ACHN (cell line): ENCODE results near the gene EXOSC5.
"Not testable (repeated sequence)": the region's sequence is repeated elsewhere in the genome, so short reads cannot be mapped to it uniquely, and the experiment has no call there.

Experiments used
- DNase-seq: peaks from one replicate; pipeline ENCODE4 v3.0.0-alpha.2; 2015
- in situ Hi-C: cut with HindIII; loops from 2 replicates; pipeline ENCODE4 v1.10.0; 2017; ENCODE audit warnings: low sequenced_read_pairs, low pct_ligation_motif_present, low pct_unique_long_range_greater_than_20kb

The EXOSC5 gene

GRCh38 chr19:41356984-41357739 is 40.0 kb downstream of the EXOSC5 start:
- in situ Hi-C loops: no loop called here
- DNase-seq: no peak

DNA sequence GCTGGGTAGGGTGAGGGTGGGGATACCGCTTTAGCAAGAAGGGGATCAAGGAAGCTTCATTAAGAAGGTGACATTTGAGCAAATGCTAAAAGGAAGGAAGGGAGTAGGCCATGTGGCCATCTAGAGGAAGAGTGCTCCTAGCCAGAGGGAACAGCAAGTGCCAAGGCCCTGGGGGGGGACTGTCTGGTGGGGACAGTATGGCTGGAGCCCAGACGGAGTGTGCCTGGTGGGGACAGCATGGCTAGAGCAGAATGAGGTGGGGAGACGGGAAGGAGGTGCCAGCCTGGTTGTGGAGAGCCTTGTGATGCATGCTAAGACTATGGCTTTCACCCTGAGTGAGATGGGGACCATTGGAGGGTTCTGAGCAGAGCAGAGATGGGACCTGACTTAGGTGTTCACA is 41.4 kb downstream of the EXOSC5 start:
- no peak for DNase-seq
- in situ Hi-C loops: no loop called here

- no peak for DNase-seq
- in situ Hi-C loops: no loop called here
Observed at GRCh38 chr19:41355035-41355434, 42.1 kb downstream of the EXOSC5 start.

GRCh38 chr19:41354343-41354953 is 42.7 kb downstream of the EXOSC5 start:
- in situ Hi-C loops: no loop called here

DNA sequence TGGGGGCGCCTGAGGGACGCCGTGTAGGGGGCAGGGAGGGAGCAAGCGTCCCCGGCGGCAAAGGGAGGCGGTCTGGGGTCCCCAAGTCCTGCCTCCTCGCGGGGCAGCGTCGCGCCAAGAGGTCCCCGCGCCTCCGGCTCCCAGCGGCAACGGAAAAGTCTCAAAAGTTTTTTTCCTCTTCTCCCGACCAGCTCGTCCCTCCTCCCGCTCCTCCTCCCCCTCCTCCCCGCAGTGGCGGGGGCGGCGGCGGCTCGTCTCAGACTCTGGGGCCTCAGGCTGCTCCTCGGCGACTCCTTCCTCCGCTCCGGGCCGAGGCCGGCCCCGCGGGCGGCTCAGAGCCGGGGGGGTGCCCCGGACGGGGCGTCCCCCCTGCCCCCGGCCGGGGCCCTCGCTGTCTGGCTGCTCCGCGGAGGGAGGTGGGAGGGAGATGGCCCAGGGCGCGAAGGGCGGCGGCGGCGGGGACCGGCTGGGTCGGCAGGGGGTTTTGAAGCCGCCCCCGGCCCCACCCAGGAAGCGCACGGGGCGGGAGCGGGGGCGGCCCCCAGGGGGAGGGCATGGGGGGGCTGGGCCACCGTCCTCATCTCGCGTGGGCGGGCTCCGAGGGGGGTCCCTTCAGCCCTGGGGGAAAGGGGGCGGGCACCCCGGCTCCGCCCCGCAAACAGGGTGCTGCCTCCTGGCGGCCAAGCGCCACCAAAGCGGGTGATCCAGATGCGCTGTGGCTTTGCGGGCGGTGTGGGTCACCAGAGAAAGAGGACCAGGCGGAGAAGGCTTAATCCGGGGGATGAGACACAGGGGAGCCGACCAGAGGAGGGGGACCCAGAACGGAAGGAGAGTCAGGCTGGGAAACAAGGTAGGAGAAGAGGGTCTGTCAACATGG is 43.5 kb downstream of the EXOSC5 start, which contains the start of gene TGFB1:
TSS of gene TGFB1 (minus strand) at position 457 of the 877 bp plus-strand sequence. CDS start 878 bp downstream, outside the sequence.
- peak; percentile 85 for DNase-seq
- in situ Hi-C loops: no loop called here

More at GRCh38 chr19:41354343-41354953, 42.7 kb downstream of the EXOSC5 start:
- DNase-seq: no peak

GRCh38 chr19:41352609-41353465 is 44.3 kb downstream of the EXOSC5 start:
- in situ Hi-C loops: no loop called here
- peak; percentile 71 for DNase-seq

DNA sequence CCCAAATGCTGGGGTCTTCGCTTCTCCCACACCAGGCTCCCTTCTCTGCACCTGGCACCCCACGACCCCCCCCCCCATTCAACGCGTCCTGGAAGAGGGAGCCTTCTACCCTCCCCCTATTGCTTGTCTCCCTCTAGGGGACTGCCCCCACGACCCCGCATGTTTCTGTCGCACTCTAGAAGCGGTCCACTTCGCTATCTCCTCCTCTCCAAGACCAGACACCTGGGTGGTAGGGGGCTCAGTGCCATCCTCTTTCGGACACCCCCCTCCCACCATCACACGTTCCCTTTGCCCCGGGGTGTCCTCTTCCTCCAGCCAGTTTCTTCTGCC is 44.9 kb downstream of the EXOSC5 start:
- DNase-seq: no peak
- in situ Hi-C loops: no loop called here

DNA sequence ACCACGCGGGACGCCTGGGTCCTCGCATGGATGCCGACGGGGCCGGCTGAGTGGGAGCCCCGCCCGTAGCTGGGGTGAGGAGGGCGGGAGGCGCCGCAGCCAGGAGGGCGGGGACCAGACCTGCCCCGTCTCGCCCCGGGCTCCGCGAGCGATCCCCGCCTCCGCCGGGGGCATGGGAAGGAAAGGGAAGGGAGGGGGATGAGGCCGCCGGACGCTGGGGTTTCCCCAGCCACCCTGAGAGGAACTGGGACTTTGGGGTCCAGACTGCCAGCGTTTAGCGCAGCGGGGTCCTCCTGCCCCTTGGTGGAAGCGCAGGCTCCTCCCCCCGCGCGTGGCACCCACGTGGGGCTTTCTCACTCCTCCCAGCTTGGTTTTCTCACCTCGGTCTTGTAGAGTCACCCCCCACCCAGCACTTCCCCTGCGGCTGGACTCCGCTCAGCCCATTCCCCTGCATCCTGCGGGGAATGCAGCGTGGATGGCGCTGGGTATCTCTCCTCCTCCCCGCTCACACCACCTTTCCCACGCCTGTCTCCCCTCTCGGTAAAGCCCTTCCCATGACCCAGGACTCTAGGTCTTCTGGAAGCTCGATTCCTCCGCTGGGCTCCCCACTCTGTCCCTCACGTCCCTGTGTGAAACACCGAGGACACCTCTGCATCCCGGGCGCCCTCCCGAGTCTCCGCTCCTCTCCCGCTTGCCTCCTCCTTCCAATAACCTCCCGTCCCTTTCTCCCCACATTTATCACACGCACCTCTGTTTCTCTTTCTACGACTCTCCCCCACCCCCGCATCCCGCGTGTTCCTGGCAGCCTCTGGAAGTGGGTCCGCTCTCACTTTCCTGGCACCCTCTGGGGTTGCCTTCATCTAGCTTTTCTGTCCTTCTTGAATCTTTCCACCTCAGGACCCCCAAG is 45.6 kb downstream of the EXOSC5 start:
- DNase-seq: peak; percentile 49

DNA sequence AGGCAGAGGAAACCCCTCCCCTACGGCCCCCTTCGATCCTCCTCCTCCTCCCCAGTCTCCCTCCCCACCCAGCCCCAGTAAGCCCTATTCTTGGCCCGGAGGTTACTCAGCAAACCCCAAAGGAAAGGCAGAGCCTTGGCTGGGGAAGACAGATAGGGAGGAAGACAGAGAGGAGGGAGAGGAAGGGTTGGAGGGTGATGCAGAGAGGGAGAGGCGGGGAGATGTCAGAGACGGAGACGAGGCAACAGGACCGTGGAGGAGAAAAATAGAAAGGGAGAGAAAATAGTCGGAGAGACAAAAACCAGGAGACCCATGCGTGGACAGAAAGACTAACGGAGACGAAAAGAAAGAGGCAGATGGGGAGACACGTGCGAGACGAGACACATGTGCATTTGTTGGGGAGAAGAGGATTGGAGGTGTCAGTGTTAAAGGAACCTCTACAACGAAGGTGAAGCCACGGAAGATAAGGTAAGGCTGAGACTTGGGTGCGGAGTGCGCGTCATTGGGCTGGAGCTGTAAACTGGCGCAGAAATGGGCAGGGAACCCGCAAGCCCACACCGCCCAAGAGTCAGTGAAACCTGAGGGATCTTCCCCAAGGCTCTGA is 46.3 kb downstream of the EXOSC5 start:
- no peak for DNase-seq
- in situ Hi-C loops: no loop called here

More for the DNA sequence above, 45.6 kb downstream of the EXOSC5 start:
- in situ Hi-C loops: no loop called here

DNA sequence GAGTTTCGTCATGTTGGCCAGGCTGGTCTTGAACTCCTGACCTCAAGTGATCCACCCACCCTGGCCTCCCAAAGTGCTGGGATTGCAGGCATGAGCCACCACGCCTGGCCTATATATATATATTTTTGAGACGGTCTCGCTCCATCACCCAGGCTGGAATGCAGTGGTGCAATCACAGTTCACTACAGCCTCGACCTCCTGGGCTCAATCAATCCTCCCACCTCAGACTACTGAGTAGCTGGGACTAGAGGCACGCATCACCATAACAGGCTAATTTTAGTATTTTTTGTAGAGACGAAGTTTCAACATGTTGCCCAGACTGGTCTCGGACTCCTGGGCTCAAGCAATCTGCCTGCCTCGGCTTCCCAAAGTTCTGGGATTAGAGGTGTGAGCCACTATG is 50.2 kb downstream of the EXOSC5 start:
- in situ Hi-C loops, DNase-seq: not testable (repeated sequence)

GRCh38 chr19:41344162-41344561 is 53.0 kb downstream of the EXOSC5 start:
- no peak for DNase-seq
- in situ Hi-C loops: no loop called here

DNA sequence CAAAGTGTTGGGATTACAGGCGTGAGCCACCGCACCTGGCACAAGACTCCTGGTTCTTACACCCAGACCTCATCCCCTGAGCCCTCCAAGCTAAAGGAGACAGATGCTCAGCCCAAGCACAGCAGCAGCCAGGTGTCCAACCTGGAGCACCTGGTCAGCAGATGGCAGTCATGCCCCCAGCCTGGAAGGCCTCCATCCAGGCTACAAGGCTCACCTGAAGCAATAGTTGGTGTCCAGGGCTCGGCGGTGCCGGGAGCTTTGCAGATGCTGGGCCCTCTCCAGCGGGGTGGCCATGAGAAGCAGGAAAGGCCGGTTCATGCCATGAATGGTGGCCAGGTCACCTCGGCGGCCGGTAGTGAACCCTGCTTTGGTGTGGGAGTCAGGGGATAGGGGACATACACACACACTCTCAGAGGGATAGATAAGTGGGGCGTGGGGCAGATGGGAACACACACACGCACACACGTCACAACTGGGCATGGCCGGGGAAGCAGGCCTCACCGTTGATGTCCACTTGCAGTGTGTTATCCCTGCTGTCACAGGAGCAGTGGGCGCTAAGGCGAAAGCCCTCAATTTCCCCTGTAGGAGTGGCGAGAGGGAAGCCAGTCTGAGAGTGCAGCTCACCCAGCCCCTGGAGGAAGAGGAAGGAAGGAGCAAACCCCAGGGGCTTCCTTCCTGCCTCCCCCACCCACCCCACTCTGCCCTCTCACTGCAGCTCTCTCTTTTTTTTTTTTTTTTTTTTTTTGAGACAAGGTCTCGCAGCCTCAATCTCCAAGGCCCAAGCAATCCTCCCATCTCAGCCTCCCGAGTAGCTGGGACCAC is 55.3 kb downstream of the EXOSC5 start:
- DNase-seq: no peak
- in situ Hi-C loops: no loop called here

GRCh38 chr19:41339936-41340335 is 57.2 kb downstream of the EXOSC5 start:
- in situ Hi-C loops: no loop called here

More at GRCh38 chr19:41339936-41340335, 57.2 kb downstream of the EXOSC5 start:
- peak; percentile 96 for DNase-seq
